ENCODE results near the gene TPPP.

The TPPP gene

GRCh38 chr5:624118-624950, 68.8 kb downstream of the TPPP start:
- DNase-seq = no peak

GRCh38 chr5:623531-623930, 69.6 kb downstream of the TPPP start:
- DNase-seq = no peak

GRCh38 chr5:622946-623522, 70.1 kb downstream of the TPPP start:
- no peak for DNase-seq

GRCh38 chr5:622359-622758, 70.8 kb downstream of the TPPP start:
- DNase-seq = no peak

GRCh38 chr5:621341-621761, 71.8 kb downstream of the TPPP start:
- DNase-seq = no peak

GRCh38 chr5:620586-621180, 72.5 kb downstream of the TPPP start:
- DNase-seq = no peak

GRCh38 chr5:620152-620551, 73.0 kb downstream of the TPPP start:
- no peak for DNase-seq

GRCh38 chr5:619444-619843, 73.7 kb downstream of the TPPP start:
- no peak for DNase-seq

- DNase-seq = no peak
Measured at GRCh38 chr5:618450-618849, 74.7 kb downstream of the TPPP start.

GRCh38 chr5:617896-618295, 75.3 kb downstream of the TPPP start:
- no peak for DNase-seq

GRCh38 chr5:616484-617039, 76.6 kb downstream of the TPPP start:
- no peak for DNase-seq

- peak; percentile 12 for DNase-seq
Measured at GRCh38 chr5:612498-613424, 80.4 kb downstream of the TPPP start.

- DNase-seq = peak; percentile 83
Measured at GRCh38 chr5:611731-612486, 81.2 kb downstream of the TPPP start, which contains the start of gene CEP72. Gene CEP72 (plus strand): TSS chr5:612340. CDS start chr5:612362, 22 bp downstream.

GRCh38 chr5:610744-611730, 82.1 kb downstream of the TPPP start:
- no peak for DNase-seq

- DNase-seq = no peak
Measured at GRCh38 chr5:610011-610743, 83.0 kb downstream of the TPPP start.
